Body of pancreas (tissue), 4 donors: ENCODE results near the gene HOTAIR. TPM values are rescaled to one million over a fixed set of nuclear protein-coding genes. Genes with fewer than 3 reads are reported as not detected.

Experiments used
- ATAC-seq: fragments of 150-250 bp; one replicate; pipeline ENCODE4 v1.9.1; 2016
- DNase-seq, 4 donors: peaks; one replicate each; pipeline ENCODE4 v3.0.0-alpha.2; 2019
- H3K27ac ChIP-seq, 4 donors: fragments of 200-600 bp; sonication (generic); 1 replicate in 3 of 4; 2 replicates in 1 of 4; pipeline versions ENCODE4 v1.5.1 to v1.6.1; 2016 to 2019; ENCODE audit warnings: mild to moderate bottlenecking in 1 of 4, mixed read lengths in 1 of 4, moderate library complexity in 1 of 4
- H3K27me3 ChIP-seq, 2 donors: fragments of 200-600 bp; sonication (generic); one replicate each; pipeline ENCODE4 v1.6.0; 2016; ENCODE audit warnings: mild to moderate bottlenecking in 1 of 2
- H3K36me3 ChIP-seq, 2 donors: fragments of 200-600 bp; sonication (generic); replicated peaks in 1 of 2; 2 replicates each; pipeline ENCODE4 v1.5.1; 2016; ENCODE audit warnings: low read depth in 2 of 2; ENCODE audit not compliant: insufficient read depth in 1 of 2
- H3K4me1 ChIP-seq: fragments of 200-600 bp; sonication (generic); one replicate; pipeline ENCODE4 v1.6.0; 2016
- H3K4me3 ChIP-seq, 2 donors: fragments of 200-600 bp; sonication (generic); 1 replicate in 1 of 2; 2 replicates in 1 of 2; pipeline ENCODE4 v1.5.1; 2016 to 2019
- H3K9me3 ChIP-seq, 3 donors: fragments of 200-600 bp; sonication (generic); 1 replicate in 2 of 3; 2 replicates in 1 of 3; pipeline ENCODE4 v1.5.1; 2016
- POLR2A ChIP-seq, 3 donors: fragments of 450-650 bp; IDR thresholded peaks; one replicate each; pipeline ENCODE4 v1.6.1; 2016; ENCODE audit warnings: antibody characterized with exemption in 3 of 3, mild to moderate bottlenecking in 2 of 3
- WGBS, 2 donors: methylation state at CpG; one replicate each; pipeline ENCODE4 v1.1.5; 2017; 5-methylcytosine and 5-hydroxymethylcytosine counted together
- intact Hi-C: fragments of 100-400 bp; cut with DNase I; formaldehyde crosslinking; loops from one replicate; pipeline ENCODE4 v1.15.1; 2023
- total RNA-seq, 2 donors: library from RNA; depleted of rRNA; stranded (reverse); fragments of >200 nt; gene quantifications; one replicate each; pipeline ENCODE4 v1.1.0, GENCODE V29; 2016
- TF ChIP-seq, protein P1 (sequence below), 7 experiments: fragments of 450-650 bp in 4 of 7; fragments of 200-600 bp in 3 of 7; sonication (generic) in 3 of 7; IDR thresholded peaks; one replicate each; pipeline ENCODE4 v1.5.1; 2016 to 2019; ENCODE audit warnings: antibody characterized with exemption in 7 of 7

Gene HOTAIR
- total RNA-seq, 2 donors from 2014 or later: not detected

DNA sequence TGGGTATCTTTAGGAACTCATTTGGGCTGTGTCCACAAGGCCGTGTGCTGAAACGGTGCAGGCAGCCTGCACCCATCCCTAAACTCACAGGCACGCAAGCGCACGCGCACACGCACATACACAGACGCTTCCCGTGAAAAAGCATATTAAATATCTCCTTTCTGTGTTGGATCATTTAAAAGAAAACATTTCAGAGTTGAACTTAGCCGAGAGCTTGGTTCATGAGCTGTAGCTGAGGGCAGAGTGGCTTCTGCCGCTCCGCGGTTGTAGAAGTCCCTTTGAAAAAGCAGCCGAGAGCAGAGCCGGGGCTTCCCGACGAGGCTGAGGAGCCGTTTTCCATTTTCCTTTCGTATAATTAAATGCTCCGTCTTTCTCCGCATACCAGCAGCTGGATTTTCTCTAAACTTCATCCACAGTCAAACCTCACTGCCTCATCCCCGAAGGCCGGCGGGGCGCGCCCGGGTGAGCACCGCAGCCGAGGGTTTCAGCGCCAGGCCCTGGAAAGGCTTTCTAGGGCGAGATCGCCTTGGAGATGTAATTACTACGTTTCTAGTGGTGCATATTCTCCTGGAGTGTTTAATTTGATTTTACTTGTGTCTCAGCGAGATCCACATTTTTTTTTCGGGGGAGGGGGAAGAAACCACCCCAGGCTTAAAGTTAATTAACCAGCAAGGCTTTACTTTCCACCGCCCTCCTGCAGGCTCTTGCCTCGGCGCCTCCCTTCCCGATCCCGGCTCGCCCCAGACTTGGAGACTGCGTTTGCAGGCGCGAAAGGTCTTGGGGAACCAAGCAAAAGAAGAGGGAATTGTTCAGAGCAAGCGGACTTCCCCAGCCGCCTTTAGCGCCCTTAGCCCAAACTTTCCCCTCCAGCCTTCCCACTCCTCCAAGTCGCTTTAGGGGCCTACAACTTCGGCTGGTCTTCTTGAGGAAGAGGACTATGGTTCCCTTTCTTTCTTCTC, 39.1 kb downstream of the HOTAIR start:
- Histone ChIP-seq H3K27me3 (peaks cover 0 to 51% of the 10 kb centered on the region in 2 donors), H3K4me3 (no peak overlapping the region), H3K36me3 (no peaks in the 10 kb centered on the region), H3K27ac (no peak overlapping the region), H3K4me1 (peaks cover 24% of the 10 kb centered on the region), H3K9me3 (no peaks in the 10 kb centered on the region)
- 9 to 11% methylated on average over 49 of the region's 49 CpGs for WGBS, 2 donors
- ATAC-seq: no peak
- no peak for TF ChIP-seq POLR2A (IDR thresholded peaks at IDR 0.05)
- DNase-seq: no peak
- intact Hi-C loops: no loop called here

DNA sequence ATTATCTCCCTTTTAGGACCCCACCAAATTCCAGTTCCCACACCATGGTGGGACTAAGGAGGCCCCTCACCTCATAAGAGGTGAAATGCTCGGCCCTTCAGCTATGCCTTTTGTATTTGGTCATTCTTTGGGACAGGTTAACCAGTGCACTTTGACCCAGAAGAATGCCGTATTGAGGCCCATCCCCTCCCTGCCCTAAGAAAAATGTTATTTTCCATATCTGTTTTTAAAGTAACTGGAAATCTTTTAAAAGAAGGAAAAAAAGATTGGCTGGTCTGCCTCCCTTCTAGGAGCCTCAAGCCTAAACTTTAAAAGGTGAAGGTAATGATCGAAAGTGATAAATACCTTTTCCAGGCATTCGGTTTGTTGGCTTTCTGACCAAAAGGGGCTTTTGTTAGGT, 41.8 kb downstream of the HOTAIR start:
- intact Hi-C loops: no loop called here
- ATAC-seq (no peak), DNase-seq (no peak)
- no peak overlapping the region for H3K4me3 ChIP-seq
- TF ChIP-seq POLR2A (IDR thresholded peaks at IDR 0.05): no peak
- TF ChIP-seq, protein P1, sequence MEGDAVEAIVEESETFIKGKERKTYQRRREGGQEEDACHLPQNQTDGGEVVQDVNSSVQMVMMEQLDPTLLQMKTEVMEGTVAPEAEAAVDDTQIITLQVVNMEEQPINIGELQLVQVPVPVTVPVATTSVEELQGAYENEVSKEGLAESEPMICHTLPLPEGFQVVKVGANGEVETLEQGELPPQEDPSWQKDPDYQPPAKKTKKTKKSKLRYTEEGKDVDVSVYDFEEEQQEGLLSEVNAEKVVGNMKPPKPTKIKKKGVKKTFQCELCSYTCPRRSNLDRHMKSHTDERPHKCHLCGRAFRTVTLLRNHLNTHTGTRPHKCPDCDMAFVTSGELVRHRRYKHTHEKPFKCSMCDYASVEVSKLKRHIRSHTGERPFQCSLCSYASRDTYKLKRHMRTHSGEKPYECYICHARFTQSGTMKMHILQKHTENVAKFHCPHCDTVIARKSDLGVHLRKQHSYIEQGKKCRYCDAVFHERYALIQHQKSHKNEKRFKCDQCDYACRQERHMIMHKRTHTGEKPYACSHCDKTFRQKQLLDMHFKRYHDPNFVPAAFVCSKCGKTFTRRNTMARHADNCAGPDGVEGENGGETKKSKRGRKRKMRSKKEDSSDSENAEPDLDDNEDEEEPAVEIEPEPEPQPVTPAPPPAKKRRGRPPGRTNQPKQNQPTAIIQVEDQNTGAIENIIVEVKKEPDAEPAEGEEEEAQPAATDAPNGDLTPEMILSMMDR (IDR thresholded peaks at IDR 0.05): no peak
- no peak overlapping the region for H3K27ac ChIP-seq
- no peaks in the 10 kb centered on the region for H3K36me3 ChIP-seq
- 48 to 59% methylated on average over 4 of the region's 4 CpGs for WGBS, 2 donors
- peaks cover 0 to 40% of the 10 kb centered on the region in 2 donors for H3K27me3 ChIP-seq
- no peaks in the 10 kb centered on the region for H3K9me3 ChIP-seq
- H3K4me1 ChIP-seq: peaks cover 8% of the 10 kb centered on the region

DNA sequence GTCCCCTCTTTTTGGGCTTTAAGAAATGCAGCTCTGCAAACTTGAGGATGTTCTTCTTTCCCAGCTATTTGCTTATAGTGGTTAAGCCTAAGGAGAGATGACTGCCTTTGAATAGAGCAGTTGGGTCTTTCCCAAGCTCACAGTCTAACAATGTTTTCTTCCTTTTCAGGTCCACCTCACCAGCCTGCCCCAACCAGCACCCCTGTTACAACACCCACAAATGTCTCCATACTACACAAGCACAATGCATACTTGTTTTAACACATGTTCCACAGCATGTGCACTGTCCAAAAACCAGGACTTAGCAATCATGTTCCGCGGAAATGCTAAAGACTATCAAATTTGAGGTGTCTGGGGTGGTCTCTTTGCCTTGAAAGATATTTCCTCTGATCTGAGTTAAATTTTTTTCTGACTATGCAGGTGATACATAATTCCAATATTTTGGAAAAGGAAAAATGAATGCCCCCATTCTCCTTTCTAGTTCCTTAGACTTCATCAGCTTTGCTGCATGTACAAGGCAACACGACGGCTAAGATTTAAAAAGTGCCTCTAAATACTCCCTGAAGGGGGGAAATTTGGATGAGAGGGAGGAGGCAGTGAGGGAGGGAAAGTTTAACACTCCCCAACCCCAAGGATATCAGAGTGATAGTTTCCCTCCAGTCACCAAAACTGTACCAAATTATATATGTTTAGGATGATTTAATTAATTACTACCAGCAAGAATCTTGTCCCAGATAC, 42.7 kb downstream of the HOTAIR start:
- ATAC-seq: no peak
- Histone ChIP-seq H3K27me3 (peaks cover 0 to 38% of the 10 kb centered on the region in 2 donors), H3K4me3 (no peak overlapping the region), H3K4me1 (peaks cover 7% of the 10 kb centered on the region), H3K36me3 (no peaks in the 10 kb centered on the region), H3K27ac (no peak overlapping the region), H3K9me3 (no peaks in the 10 kb centered on the region)
- intact Hi-C loops: no loop called here
- DNase-seq: no peak
- 29 to 40% methylated on average over 4 of the region's 4 CpGs for WGBS, 2 donors
- TF ChIP-seq POLR2A (IDR thresholded peaks at IDR 0.05): no peak
- TF ChIP-seq, protein P1 (IDR thresholded peaks at IDR 0.05): no peak

DNA sequence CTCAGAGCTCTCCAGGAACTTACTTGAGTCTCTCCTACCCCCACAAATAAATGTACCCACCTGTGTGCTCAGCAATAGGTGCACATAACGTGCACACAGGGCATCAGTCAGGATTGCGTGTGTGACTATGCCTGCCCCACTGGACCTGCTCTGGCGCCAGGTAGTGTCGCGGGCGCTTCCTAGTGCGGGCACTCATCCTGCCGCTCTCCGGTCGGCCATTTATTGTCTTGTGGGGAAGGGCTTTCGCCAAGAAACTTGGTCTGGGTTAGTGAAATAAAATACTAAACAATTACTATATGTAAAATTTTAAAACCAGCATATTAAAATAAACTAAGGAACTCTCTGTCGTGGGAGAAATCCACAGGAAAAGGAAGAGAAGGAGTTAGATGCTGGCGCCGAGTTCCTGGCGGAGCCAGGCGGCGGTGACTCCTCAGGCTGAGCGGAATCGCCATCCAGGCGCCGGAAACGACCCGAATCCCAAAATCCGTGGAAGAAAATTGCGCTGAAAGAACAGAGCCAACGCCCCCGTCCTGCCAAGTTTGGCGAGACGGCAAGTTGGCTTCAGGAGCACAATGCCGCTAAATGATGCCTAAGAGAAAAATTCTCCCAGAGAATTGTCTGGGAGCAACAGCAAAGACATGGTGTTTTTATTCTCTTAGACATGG, 44.0 kb downstream of the HOTAIR start:
- no peak for DNase-seq
- H3K9me3 ChIP-seq: no peaks in the 10 kb centered on the region
- 4 to 8% methylated on average over 30 of the region's 30 CpGs for WGBS, 2 donors
- intact Hi-C loops: no loop called here
- H3K4me3 ChIP-seq: no peak overlapping the region
- no peak overlapping the region for H3K27ac ChIP-seq
- no peak for TF ChIP-seq POLR2A (IDR thresholded peaks at IDR 0.05)
- TF ChIP-seq, protein P1 (IDR thresholded peaks at IDR 0.05): no peak
- H3K27me3 ChIP-seq: peaks cover 0 to 30% of the 10 kb centered on the region in 2 donors
- H3K4me1 ChIP-seq: peaks cover 4% of the 10 kb centered on the region
- no peak for ATAC-seq
- no peaks in the 10 kb centered on the region for H3K36me3 ChIP-seq

DNA sequence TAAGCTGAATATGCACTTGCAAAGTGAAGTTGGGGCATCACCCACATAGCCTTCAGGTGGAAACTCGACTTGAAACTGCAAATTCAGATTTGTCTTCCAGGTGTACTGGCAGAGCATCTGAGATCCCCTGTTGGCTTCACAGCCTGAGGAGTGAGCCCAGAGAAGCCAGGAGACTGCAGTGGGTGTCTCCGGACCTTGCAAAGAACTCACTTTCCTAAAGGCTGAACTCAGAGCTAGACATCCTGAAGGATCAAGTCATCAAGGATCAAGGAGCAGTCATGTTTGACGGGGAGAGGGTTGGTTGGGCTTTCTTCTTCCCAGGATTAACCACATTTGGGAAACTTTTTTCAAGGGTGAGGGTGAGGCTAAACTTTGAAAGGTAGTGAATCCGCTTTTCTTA, 45.2 kb downstream of the HOTAIR start:
- ATAC-seq (no peak), DNase-seq (no peak)
- Histone ChIP-seq H3K9me3 (no peaks in the 10 kb centered on the region), H3K36me3 (no peaks in the 10 kb centered on the region), H3K27ac (no peak overlapping the region), H3K4me1 (no peaks in the 10 kb centered on the region), H3K27me3 (peaks cover 0 to 22% of the 10 kb centered on the region in 2 donors), H3K4me3 (no peak overlapping the region)
- TF ChIP-seq, protein P1 (IDR thresholded peaks at IDR 0.05): no peak
- intact Hi-C loops: no loop called here
- 12 to 13% methylated on average over 3 to 4 of the region's 4 CpGs for WGBS, 2 donors
